Measurements from ENCODE around the gene CWF19L1. TPM values are rescaled to one million over a fixed set of nuclear protein-coding genes. Genes with fewer than 3 reads are reported as not detected.
"Not testable (repeated sequence)": the region's sequence is repeated elsewhere in the genome, so short reads cannot be mapped to it uniquely, and the experiment has no call there.

CWF19L1 gene
- total RNA-seq, 1 experiment from 2014 or later = 28.8 TPM

GRCh38 chr10:100282907-100283306 lies 15.5 kb upstream of the CWF19L1 start:
- peaks cover 35% of the 10 kb centered on the region for H3K36me3 ChIP-seq
- no peak for DNase-seq
- H3K27me3 ChIP-seq = no peaks in the 10 kb centered on the region
- no peaks in the 10 kb centered on the region for H3K9me3 ChIP-seq
- no peak overlapping the region for H3K4me3 ChIP-seq

- H3K4me3 ChIP-seq, H3K27me3 ChIP-seq, H3K9me3 ChIP-seq, DNase-seq: not testable (repeated sequence)
- H3K36me3 ChIP-seq = peaks cover 31% of the 10 kb centered on the region
Observed at GRCh38 chr10:100276971-100277370, 9.5 kb upstream of the CWF19L1 start.

GRCh38 chr10:100265821-100266485 lies 1.5 kb downstream of the CWF19L1 start:
- H3K36me3 ChIP-seq = no peaks in the 10 kb centered on the region; the same call in 1 of the 2 replicates
- no peaks in the 10 kb centered on the region for H3K27me3 ChIP-seq
- DNase-seq = no peak
- no peaks in the 10 kb centered on the region for H3K9me3 ChIP-seq
- H3K4me3 ChIP-seq = no peak overlapping the region; the same call in 1 of the 2 replicates

GRCh38 chr10:100254191-100254590 lies 13.2 kb downstream of the CWF19L1 start:
- no peak for DNase-seq
- Histone ChIP-seq H3K9me3 (no peaks in the 10 kb centered on the region), H3K27me3 (no peaks in the 10 kb centered on the region), H3K36me3 (peaks cover 49% of the 10 kb centered on the region), H3K4me3 (no peak overlapping the region)

- no peak for DNase-seq
- Histone ChIP-seq H3K4me3 (no peak overlapping the region), H3K36me3 (peaks cover 43% of the 10 kb centered on the region), H3K9me3 (no peaks in the 10 kb centered on the region), H3K27me3 (no peaks in the 10 kb centered on the region)
Observed at GRCh38 chr10:100253041-100253440, 14.4 kb downstream of the CWF19L1 start.

- Histone ChIP-seq H3K9me3 (no peaks in the 10 kb centered on the region), H3K36me3 (peaks cover 51% of the 10 kb centered on the region), H3K27me3 (no peaks in the 10 kb centered on the region), H3K4me3 (no peak overlapping the region)
- DNase-seq = no peak
Observed at GRCh38 chr10:100248820-100249219, 18.6 kb downstream of the CWF19L1 start.

- no peaks in the 10 kb centered on the region for H3K9me3 ChIP-seq
- no peak overlapping the region for H3K4me3 ChIP-seq
- H3K36me3 ChIP-seq = peaks cover 55% of the 10 kb centered on the region
- H3K27me3 ChIP-seq = no peaks in the 10 kb centered on the region
- DNase-seq = no peak
Observed at GRCh38 chr10:100245484-100246220, 21.8 kb downstream of the CWF19L1 start.

- H3K4me3 ChIP-seq = no peak overlapping the region
- no peaks in the 10 kb centered on the region for H3K27me3 ChIP-seq
- no peak for DNase-seq
- H3K9me3 ChIP-seq = no peaks in the 10 kb centered on the region
- H3K36me3 ChIP-seq = peaks cover 59% of the 10 kb centered on the region
Observed at GRCh38 chr10:100239851-100240250, 27.6 kb downstream of the CWF19L1 start.

GRCh38 chr10:100238429-100238828 lies 29.0 kb downstream of the CWF19L1 start:
- peaks cover 48% of the 10 kb centered on the region for H3K36me3 ChIP-seq

GRCh38 chr10:100232101-100232500 lies 35.3 kb downstream of the CWF19L1 start:
- Histone ChIP-seq H3K27me3 (no peaks in the 10 kb centered on the region), H3K36me3 (peaks cover 17% of the 10 kb centered on the region), H3K4me3 (no peak overlapping the region), H3K9me3 (no peaks in the 10 kb centered on the region)
- DNase-seq = no peak

More at GRCh38 chr10:100238429-100238828, 29.0 kb downstream of the CWF19L1 start:
- no peaks in the 10 kb centered on the region for H3K9me3 ChIP-seq
- no peaks in the 10 kb centered on the region for H3K27me3 ChIP-seq
- no peak overlapping the region for H3K4me3 ChIP-seq
- DNase-seq = no peak

GRCh38 chr10:100229819-100230422 lies 37.5 kb downstream of the CWF19L1 start:
- Histone ChIP-seq H3K9me3 (no peaks in the 10 kb centered on the region), H3K4me3 (peak overlapping the region; percentile 77), H3K36me3 (peaks cover 18% of the 10 kb centered on the region), H3K27me3 (no peaks in the 10 kb centered on the region)
- DNase-seq = no peak

GRCh38 chr10:100223879-100224278 lies 43.6 kb downstream of the CWF19L1 start:
- Histone ChIP-seq H3K9me3 (no peaks in the 10 kb centered on the region), H3K27me3 (no peaks in the 10 kb centered on the region), H3K4me3 (no peak overlapping the region), H3K36me3 (peaks cover 50% of the 10 kb centered on the region)
- DNase-seq = no peak

GRCh38 chr10:100222529-100222928 lies 44.9 kb downstream of the CWF19L1 start:
- no peak overlapping the region for H3K4me3 ChIP-seq
- H3K36me3 ChIP-seq = peaks cover 60% of the 10 kb centered on the region
- DNase-seq = no peak
- no peaks in the 10 kb centered on the region for H3K9me3 ChIP-seq
- no peaks in the 10 kb centered on the region for H3K27me3 ChIP-seq

- H3K9me3 ChIP-seq = no peaks in the 10 kb centered on the region
- no peak overlapping the region for H3K4me3 ChIP-seq
- peaks cover 50% of the 10 kb centered on the region for H3K36me3 ChIP-seq
- no peaks in the 10 kb centered on the region for H3K27me3 ChIP-seq
- DNase-seq = no peak
Observed at GRCh38 chr10:100216006-100216405, 51.4 kb downstream of the CWF19L1 start.

GRCh38 chr10:100209303-100209702 lies 58.1 kb downstream of the CWF19L1 start:
- Histone ChIP-seq H3K9me3 (no peaks in the 10 kb centered on the region), H3K36me3 (peaks cover 49% of the 10 kb centered on the region), H3K4me3 (no peak overlapping the region), H3K27me3 (no peaks in the 10 kb centered on the region)
- DNase-seq = no peak

- H3K9me3 ChIP-seq = no peaks in the 10 kb centered on the region
- no peak overlapping the region for H3K4me3 ChIP-seq
- no peak for DNase-seq
- no peaks in the 10 kb centered on the region for H3K27me3 ChIP-seq
- H3K36me3 ChIP-seq = peaks cover 56% of the 10 kb centered on the region
Observed at GRCh38 chr10:100208276-100208675, 59.2 kb downstream of the CWF19L1 start.

GRCh38 chr10:100204370-100204769 lies 63.1 kb downstream of the CWF19L1 start:
- no peak overlapping the region for H3K4me3 ChIP-seq
- no peaks in the 10 kb centered on the region for H3K9me3 ChIP-seq
- H3K36me3 ChIP-seq = peaks cover 35% of the 10 kb centered on the region
- no peak for DNase-seq
- no peaks in the 10 kb centered on the region for H3K27me3 ChIP-seq

Data from MG63 (cell line).